Activated T-cell treated with anti-CD3 and anti-CD28 coated beads for 48 hours (primary cell): ENCODE results near the gene MAFG.

Experiments used
- DNase-seq: peaks from one replicate; pipeline ENCODE4 v3.0.0-alpha.2; 2020; ENCODE audit warnings: low read depth

The MAFG gene

DNA sequence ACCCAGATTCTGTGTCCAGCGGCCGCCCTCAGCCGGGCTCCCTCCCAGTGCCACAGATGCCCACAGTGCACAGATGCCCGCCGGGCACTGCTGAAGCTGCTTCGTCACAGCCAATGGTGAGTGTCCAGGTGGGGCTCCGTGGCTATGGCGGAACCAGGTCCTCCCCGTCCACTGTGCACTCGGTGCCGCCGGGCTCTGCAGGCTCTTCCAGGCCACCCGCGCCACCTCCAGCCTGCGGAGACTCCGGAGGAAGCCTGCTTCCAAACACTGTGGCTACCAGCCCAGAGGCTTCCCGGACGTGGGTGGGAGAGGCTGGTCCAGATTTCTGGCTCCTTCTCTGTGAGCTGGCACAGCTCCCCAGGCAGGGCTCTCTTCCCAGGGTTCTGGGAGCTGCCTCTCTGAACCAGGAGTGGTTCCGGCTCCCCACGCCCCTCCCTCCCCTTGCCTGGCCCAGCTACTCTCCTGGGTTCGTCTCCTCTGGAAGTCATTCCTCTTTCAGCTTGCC lies 12.4 kb upstream of the MAFG start:
- no peak for DNase-seq

DNA sequence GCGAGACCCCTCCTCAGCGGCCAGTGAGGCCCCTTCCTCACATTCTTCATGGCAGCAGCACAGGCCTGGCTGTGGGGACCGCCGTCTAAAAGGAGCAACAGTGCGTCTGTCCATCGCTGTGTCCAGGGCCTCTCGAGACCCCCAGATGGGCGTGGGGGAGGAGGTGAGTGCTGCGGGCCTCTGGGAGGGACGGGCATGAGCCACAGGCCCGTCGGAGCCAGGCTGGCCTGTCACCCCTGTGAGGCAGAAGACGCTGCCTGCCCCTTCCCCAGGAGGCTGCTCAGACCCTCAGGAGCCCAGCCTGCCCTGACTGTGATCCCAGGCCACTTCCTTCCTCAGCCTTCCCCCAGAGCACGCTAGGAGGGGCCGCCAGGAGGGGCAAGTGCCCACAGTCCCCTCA lies 11.7 kb upstream of the MAFG start:
- no peak for DNase-seq

DNA sequence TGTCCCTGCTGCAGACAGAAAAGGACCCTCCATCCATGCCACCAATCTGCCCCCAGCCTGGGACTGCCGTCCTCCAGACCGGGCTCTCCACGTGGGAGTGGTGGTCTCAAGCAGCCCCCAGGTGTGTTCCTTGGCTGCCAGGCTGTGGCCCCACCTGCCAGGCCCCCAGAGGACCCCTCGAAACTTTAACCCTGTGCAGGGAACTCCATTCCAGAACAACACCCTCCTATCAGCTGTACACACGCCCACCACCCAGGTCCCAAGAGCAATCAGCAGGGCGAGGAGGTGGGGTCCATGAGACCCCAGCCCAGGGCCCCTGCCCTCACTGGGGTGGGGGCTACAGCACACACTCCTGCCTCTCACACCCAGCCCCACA lies 8.2 kb upstream of the MAFG start:
- no peak for DNase-seq

GRCh38 chr17:81934850-81935708 lies 7.5 kb upstream of the MAFG start:
- DNase-seq: no peak

- no peak for DNase-seq
Observed at GRCh38 chr17:81934098-81934757, 6.7 kb upstream of the MAFG start.

- DNase-seq: no peak
Observed at GRCh38 chr17:81933178-81933699, 5.7 kb upstream of the MAFG start.

DNA sequence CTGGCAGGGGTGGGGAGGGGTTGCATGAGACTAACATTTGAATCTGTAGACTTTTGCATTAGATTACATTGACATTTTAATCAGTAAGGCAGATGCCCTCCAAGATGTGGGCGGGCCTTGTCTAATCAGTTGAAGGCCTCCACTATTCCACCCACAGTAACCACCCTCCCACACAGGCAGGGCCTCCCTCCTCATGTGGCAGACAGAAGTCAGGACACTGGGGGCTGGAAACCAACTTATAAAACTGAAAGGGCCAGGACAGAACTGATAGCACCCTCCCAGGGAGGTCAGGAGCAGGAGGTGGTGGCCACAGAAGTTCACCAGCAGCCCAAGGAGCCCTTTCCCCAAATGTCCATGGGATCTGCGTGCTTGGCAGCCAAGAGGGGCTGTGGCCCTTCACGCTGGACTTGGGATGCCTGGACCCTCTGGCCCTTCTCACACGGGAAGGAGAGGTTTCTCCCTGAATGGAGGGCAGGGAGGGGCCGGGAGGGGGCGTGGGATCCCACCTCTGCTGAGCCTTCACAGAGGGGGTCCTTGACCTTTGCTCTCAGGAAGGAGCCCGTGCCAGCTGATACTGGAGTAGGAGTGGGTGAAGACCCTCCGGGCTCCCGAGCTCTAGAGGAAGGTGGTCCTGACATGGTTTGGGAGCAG lies 4.9 kb upstream of the MAFG start:
- DNase-seq: no peak

DNA sequence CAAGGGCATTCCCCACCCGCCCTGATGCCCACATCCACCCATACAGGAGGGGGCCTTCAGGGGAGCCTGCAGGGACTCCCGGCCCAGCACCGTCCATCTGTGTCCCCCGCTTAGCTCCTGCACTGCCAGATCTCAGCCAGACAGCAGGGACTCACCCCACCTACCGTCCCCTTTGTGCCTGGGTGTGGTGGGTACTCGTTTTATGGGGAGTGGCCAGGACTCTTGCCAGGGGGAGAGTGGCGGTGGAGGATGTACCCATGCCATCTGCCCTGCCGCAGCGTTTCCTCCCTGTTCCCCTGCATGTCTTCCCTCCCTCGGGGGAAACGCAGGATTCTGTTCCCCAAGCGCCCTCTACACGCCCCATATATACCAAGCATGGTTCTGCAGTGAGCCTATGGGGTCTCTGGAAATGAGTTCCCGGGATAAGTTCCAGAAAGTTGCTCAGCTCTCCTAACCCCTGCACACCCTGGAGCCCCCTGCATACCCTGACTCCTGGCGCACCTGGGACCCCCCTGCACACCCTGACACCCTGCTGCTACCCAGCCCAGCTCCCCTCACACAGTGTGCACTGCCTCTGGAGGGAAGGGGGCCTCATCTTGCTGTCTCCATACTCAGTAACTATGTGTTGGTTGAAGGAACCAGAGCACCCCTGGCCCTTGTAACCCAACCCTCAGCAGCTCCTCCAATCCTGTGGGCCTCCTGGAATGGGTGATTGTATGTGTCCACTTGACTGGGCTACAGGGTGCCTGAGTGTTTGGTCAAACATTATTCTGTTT lies 4.2 kb upstream of the MAFG start:
- no peak for DNase-seq

GRCh38 chr17:81931189-81931556 lies 3.6 kb upstream of the MAFG start:
- DNase-seq: no peak

GRCh38 chr17:81930142-81931125 lies 2.9 kb upstream of the MAFG start:
- no peak for DNase-seq

- no peak for DNase-seq
Observed at GRCh38 chr17:81929253-81930141, 2.0 kb upstream of the MAFG start.

DNA sequence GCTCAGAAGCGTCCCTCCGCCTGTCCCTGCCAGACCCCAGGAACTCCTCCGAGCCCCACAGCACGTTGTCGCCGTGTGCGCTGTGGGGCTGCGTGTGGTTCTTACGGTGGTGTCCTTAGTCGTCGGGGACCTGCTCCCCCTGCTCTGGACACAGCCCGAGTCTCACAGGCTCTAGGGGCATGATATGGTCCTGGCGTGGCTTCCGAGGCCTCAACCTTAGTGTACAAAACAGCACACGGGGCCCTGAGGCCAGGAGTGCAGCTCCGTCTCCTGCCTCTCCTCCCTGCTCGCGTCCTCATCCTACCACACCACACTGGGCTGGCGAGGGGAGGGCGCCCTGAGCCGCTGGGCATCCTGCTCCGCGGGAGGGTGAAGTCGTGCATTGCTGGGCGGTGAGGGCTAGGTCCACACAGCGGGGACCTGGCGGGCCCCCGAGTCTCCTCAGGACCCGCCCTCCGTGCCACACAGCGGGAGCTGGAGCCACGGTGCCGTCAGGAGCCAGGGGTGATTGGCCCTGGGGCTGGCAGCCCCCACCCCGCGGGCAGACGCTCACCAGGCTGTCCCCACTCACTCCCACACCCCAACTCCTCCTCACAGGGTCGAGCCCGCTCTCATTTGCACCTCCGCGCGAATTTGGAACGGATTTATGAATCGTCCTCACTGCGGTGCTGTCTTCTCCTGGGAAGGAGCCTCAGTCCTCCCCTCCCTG lies 1.2 kb upstream of the MAFG start:
- no peak for DNase-seq

- DNase-seq: no peak
Observed at GRCh38 chr17:81927152-81927652, 333 bp downstream of the MAFG start.

GRCh38 chr17:81926451-81927151 lies 934 bp downstream of the MAFG start:
- DNase-seq: peak; percentile 59

DNA sequence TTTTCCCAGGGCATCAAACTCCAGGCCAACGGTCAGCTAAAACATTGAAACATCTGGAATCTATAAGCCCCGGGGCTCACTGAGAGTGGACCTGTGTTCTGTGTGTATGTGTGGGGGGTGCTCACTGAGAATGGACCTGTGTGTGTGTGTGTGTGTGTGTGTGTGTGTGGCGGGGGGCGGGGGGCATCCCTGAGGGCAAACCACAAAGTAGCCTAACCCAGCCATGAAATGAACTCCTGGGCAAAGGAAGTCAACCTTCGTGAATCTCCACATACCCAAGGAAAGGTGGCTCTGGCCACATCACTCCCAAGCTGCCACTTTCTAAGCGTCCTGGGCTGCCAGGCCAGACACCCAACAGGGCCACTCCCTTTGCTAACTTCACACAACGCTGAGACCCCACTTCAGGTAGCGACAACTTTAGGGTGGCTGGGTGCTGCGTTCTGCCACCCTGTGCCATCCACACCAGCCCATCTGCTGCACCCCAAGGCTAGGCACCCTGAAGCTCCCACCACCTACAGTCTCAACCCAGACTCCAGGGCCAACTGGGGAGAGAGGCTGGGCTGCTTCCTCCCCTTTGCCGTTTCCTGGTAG lies 1.6 kb downstream of the MAFG start:
- no peak for DNase-seq

- DNase-seq: no peak
Observed at GRCh38 chr17:81924557-81925532, 2.7 kb downstream of the MAFG start.
